Measurements from ENCODE around the gene PITPNM3.

The PITPNM3 gene

DNA sequence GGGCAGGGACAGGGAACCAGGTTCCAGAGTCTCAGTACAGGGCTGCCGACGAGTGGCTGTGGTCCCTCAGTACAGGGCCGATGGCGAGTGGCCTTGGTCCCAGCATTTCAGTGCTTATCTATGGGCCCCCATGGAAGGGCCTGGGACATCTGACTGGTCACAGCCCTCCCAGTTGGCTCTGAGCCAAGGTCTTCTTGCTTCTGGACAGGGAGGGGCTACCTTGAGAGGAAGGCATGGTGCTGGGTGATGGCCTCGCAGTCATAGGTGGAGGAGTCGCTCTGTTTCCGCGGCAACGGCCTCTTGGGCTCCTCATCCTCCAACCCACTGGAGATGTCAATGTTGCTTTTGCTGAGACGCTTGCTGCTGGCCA is 79.6 kb downstream of the PITPNM3 start:
- TF ChIP-seq NFIC (IDR thresholded peaks at IDR 0.05) (peak; percentile 50; the same call in 1 of the 2 replicates), TEAD4 (IDR thresholded peaks at IDR 0.05) (no peak)

DNA sequence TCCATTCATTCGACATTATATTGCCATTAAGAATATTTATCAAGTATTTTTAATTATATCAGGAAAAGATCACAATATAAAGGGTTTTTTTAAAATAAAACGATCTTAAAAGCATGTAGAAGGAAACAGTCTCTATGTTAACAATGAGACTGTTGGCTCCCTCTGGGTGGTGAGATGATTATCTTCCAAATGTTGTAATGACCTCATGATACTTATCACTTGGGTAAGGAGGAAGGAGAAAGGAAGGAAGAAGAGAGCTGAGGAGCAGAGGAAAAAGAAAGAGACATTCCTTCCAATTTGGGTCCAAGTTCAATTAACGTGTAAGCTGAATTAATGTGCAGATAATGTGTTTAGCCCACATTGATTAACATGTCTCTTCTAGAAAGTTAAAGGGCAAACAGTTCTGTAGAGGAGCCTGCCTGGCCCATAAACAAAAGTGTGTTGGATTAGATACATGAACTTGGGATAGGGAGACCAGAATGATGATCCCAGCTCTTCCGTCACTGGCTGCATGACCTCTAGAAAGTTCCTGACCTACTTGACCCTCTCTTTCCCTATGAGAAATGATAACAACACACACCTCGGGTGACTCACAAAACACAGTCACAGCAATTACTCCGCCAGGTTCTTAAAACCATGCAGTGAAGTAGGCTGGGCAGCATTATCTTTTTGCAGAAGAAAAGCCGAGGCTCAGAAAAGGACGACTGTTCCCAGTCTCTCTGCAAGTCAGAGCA is 80.1 kb downstream of the PITPNM3 start:
- TF ChIP-seq FOXM1 (IDR thresholded peaks at IDR 0.05; ENCODE audit: borderline replicate concordance, low read depth), result no peak
- no peak for TF ChIP-seq YY1 (IDR thresholded peaks at IDR 0.05; ENCODE audit: low read depth)
- TF ChIP-seq EP300 (IDR thresholded peaks at IDR 0.05; ENCODE audit: borderline replicate concordance), result no peak
- TF ChIP-seq ZBTB7A (IDR thresholded peaks at IDR 0.05; ENCODE audit: low read depth), result no peak
- no peak for TF ChIP-seq RAD21 (IDR thresholded peaks at IDR 0.05; ENCODE audit: low read depth)
- no peak for TF ChIP-seq TEAD4 (IDR thresholded peaks at IDR 0.05)
- TF ChIP-seq CEBPB (IDR thresholded peaks at IDR 0.05), result no peak

DNA sequence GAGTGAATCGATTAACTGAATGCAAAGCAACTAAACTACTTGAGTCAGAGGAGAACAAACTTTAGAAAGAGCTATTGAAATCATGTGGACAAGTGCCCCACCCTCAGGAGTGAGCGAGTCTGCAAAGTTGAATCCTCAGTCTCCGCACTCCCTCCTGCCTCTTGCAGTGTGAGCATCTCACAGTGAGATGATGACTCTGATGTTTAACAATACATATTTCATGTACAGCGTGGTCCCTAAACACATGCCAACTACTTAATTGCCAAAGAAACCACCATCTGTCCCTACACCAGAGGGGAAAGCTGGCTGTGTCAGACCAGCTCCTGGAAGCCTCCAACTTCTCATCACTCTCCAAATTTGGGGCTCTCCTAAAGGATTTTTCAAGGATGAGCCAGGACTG is 80.9 kb downstream of the PITPNM3 start:
- TF ChIP-seq, protein P1, sequence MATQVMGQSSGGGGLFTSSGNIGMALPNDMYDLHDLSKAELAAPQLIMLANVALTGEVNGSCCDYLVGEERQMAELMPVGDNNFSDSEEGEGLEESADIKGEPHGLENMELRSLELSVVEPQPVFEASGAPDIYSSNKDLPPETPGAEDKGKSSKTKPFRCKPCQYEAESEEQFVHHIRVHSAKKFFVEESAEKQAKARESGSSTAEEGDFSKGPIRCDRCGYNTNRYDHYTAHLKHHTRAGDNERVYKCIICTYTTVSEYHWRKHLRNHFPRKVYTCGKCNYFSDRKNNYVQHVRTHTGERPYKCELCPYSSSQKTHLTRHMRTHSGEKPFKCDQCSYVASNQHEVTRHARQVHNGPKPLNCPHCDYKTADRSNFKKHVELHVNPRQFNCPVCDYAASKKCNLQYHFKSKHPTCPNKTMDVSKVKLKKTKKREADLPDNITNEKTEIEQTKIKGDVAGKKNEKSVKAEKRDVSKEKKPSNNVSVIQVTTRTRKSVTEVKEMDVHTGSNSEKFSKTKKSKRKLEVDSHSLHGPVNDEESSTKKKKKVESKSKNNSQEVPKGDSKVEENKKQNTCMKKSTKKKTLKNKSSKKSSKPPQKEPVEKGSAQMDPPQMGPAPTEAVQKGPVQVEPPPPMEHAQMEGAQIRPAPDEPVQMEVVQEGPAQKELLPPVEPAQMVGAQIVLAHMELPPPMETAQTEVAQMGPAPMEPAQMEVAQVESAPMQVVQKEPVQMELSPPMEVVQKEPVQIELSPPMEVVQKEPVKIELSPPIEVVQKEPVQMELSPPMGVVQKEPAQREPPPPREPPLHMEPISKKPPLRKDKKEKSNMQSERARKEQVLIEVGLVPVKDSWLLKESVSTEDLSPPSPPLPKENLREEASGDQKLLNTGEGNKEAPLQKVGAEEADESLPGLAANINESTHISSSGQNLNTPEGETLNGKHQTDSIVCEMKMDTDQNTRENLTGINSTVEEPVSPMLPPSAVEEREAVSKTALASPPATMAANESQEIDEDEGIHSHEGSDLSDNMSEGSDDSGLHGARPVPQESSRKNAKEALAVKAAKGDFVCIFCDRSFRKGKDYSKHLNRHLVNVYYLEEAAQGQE (IDR thresholded peaks at IDR 0.05; ENCODE audit: low read depth), result no peak
- TF ChIP-seq EP300 (IDR thresholded peaks at IDR 0.05; ENCODE audit: borderline replicate concordance), result no peak
- TF ChIP-seq, protein P2, sequence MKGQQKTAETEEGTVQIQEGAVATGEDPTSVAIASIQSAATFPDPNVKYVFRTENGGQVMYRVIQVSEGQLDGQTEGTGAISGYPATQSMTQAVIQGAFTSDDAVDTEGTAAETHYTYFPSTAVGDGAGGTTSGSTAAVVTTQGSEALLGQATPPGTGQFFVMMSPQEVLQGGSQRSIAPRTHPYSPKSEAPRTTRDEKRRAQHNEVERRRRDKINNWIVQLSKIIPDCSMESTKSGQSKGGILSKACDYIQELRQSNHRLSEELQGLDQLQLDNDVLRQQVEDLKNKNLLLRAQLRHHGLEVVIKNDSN (IDR thresholded peaks at IDR 0.05), result no peak

DNA sequence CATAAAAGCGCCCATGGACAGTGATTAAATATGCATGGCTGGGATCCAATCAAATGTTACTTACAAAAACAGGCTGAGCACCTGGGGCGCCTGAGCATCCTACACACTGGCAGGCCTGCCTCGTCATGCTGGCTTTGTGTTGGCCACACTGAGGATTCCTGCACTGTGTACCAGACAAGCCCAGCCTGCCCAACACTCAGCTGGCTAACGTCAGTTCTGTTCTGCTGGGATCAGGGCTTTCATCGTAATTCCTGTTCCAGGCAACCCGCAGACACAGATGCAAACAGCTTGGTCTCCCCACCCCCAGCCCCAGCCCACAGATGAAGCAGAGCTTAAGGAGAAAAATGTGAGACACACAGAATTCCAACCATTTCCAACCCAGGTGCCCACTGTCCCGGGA is 81.4 kb downstream of the PITPNM3 start:
- TF ChIP-seq CEBPB (IDR thresholded peaks at IDR 0.05) (no peak), ZBTB7A (IDR thresholded peaks at IDR 0.05; ENCODE audit: low read depth) (no peak), EGR1 (IDR thresholded peaks at IDR 0.05) (no peak), EP300 (IDR thresholded peaks at IDR 0.05; ENCODE audit: borderline replicate concordance) (no peak), CREB1 (IDR thresholded peaks at IDR 0.05; ENCODE audit: low read depth) (no peak), YY1 (IDR thresholded peaks at IDR 0.05; ENCODE audit: low read depth) (no peak), RAD21 (IDR thresholded peaks at IDR 0.05; ENCODE audit: low read depth) (no peak), TAF1 (IDR thresholded peaks at IDR 0.05; ENCODE audit: low read depth) (no peak), TEAD4 (IDR thresholded peaks at IDR 0.05) (no peak)
- TF ChIP-seq, protein P2 (IDR thresholded peaks at IDR 0.05), result no peak
- TF ChIP-seq, protein P3, sequence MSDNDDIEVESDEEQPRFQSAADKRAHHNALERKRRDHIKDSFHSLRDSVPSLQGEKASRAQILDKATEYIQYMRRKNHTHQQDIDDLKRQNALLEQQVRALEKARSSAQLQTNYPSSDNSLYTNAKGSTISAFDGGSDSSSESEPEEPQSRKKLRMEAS (IDR thresholded peaks at IDR 0.05), result no peak

DNA sequence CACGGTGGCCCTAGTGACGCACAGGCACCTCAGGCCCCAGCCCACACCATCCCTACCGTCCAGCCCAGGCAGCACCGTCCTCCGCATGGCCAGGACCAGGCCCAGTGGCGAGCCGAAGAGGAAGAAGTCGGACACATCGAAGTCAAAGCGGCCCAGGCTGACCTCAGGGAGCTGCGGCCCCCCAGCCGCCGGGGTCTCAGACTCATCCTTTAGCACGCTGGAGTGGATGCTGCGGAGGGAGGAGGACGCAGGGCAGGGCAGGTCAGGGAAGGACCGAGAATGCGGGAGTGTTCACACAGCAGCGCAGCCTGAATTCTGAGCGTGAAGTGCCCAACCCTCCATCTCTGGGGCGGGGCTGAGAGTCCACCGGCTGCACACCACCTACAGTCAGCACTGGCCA is 82.0 kb downstream of the PITPNM3 start:
- TF ChIP-seq ZBTB7A (IDR thresholded peaks at IDR 0.05; ENCODE audit: low read depth), result no peak
- no peak for TF ChIP-seq RAD21 (IDR thresholded peaks at IDR 0.05; ENCODE audit: low read depth)
- no peak for TF ChIP-seq TAF1 (IDR thresholded peaks at IDR 0.05; ENCODE audit: low read depth)
- TF ChIP-seq, protein P2 (IDR thresholded peaks at IDR 0.05), result no peak
- TF ChIP-seq, protein P1 (IDR thresholded peaks at IDR 0.05; ENCODE audit: low read depth), result no peak
- TF ChIP-seq NFIC (IDR thresholded peaks at IDR 0.05), result no peak
- no peak for TF ChIP-seq EP300 (IDR thresholded peaks at IDR 0.05; ENCODE audit: borderline replicate concordance)
- TF ChIP-seq FOXM1 (IDR thresholded peaks at IDR 0.05; ENCODE audit: borderline replicate concordance, low read depth), result no peak

DNA sequence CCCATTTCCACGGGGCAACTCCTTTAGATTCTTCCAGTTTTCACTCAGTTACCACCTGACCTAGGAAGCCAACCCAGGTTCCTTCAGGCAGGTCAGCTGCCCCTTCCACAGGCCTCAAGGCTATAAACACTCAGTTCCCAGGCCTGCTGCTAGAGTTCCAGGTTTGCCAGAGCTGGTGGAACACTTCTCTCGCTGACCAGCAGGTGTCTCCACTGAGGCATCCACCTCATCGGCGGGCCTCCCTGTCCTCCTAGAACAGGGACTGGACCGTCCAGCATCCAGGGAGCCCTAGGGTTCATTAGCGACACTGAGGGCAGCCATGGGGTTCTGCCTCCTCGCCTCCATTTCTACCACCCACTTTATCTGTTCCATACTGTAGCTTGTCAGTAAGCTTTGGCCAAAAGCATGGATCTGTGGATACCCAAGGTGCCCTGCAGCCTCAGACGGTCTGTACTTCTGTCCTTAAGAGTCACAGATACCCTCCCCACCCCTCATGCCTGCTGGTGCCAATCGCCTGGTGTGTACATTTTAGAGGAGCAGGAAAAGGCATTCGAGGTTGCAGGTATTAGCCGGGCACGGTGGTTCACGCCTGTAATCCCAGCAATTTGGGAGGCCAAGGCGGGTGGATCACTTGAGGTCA is 83.1 kb downstream of the PITPNM3 start:
- TF ChIP-seq, protein P1 (IDR thresholded peaks at IDR 0.05; ENCODE audit: low read depth), result no peak
- peak; percentile 87 for TF ChIP-seq RAD21 (IDR thresholded peaks at IDR 0.05; ENCODE audit: low read depth)
- no peak for TF ChIP-seq CEBPB (IDR thresholded peaks at IDR 0.05)

All from Ishikawa (cell line).